BE2C (cell line): ENCODE data around the gene DLL4. TPM values are rescaled to one million over a fixed set of nuclear protein-coding genes. Genes with fewer than 3 reads are reported as not detected.

ENCODE experiments used
- DNase-seq: peaks from one replicate; pipeline ENCODE4 v3.0.0-alpha.2; 2020
- H3K27me3 ChIP-seq: fragments of 250-450 bp; sonication (Bioruptor Pico); 2 replicates; pipeline ENCODE4 v1.5.1; 2020; ENCODE audit warnings: mild to moderate bottlenecking
- H3K36me3 ChIP-seq: fragments of 250-450 bp; sonication (Bioruptor Pico); 2 replicates; pipeline ENCODE4 v1.5.1; 2020; ENCODE audit warnings: mild to moderate bottlenecking
- H3K4me1 ChIP-seq: fragments of 250-450 bp; sonication (Bioruptor Pico); 2 replicates; pipeline ENCODE4 v1.5.1; 2020
- H3K4me3 ChIP-seq: 2 replicates; pipeline ENCODE4 v1.5.1; 2011; ENCODE audit warnings: low read depth, low read length
- H3K9me3 ChIP-seq: fragments of 250-450 bp; sonication (Bioruptor Pico); 2 replicates; pipeline ENCODE4 v1.5.1; 2020
- polyA plus RNA-seq: library from polyadenylated mRNA; unstranded; fragments of >200 nt; gene quantifications from one replicate; pipeline ENCODE4 v1.2.1, GENCODE V29; 2012; ENCODE audit warnings: low read depth, missing spikeins; ENCODE audit not compliant: insufficient read length, insufficient read depth
- TF ChIP-seq, protein P1 (sequence below): IDR thresholded peaks from 2 replicates; pipeline ENCODE4 v1.5.1; 2012; ENCODE audit warnings: mild to moderate bottlenecking, low read depth, low read length

Gene DLL4
- polyA plus RNA-seq, result 0.25 TPM

GRCh38 chr15:40928821-40929659, at the start of gene DLL4:
Gene DLL4 (plus strand): TSS chr15:40929340. CDS start chr15:40929669, 329 bp downstream.
- H3K36me3 ChIP-seq, result no peaks in the 10 kb centered on the region
- H3K4me1 ChIP-seq, result no peaks in the 10 kb centered on the region
- TF ChIP-seq, protein P1, sequence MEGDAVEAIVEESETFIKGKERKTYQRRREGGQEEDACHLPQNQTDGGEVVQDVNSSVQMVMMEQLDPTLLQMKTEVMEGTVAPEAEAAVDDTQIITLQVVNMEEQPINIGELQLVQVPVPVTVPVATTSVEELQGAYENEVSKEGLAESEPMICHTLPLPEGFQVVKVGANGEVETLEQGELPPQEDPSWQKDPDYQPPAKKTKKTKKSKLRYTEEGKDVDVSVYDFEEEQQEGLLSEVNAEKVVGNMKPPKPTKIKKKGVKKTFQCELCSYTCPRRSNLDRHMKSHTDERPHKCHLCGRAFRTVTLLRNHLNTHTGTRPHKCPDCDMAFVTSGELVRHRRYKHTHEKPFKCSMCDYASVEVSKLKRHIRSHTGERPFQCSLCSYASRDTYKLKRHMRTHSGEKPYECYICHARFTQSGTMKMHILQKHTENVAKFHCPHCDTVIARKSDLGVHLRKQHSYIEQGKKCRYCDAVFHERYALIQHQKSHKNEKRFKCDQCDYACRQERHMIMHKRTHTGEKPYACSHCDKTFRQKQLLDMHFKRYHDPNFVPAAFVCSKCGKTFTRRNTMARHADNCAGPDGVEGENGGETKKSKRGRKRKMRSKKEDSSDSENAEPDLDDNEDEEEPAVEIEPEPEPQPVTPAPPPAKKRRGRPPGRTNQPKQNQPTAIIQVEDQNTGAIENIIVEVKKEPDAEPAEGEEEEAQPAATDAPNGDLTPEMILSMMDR, result no peak
- H3K9me3 ChIP-seq, result no peaks in the 10 kb centered on the region
- H3K27me3 ChIP-seq, result peaks cover 39% of the 10 kb centered on the region
- peak; percentile 64 for DNase-seq
- peak within 1 kb of the TSS; percentile 55 for H3K4me3 ChIP-seq

DNA sequence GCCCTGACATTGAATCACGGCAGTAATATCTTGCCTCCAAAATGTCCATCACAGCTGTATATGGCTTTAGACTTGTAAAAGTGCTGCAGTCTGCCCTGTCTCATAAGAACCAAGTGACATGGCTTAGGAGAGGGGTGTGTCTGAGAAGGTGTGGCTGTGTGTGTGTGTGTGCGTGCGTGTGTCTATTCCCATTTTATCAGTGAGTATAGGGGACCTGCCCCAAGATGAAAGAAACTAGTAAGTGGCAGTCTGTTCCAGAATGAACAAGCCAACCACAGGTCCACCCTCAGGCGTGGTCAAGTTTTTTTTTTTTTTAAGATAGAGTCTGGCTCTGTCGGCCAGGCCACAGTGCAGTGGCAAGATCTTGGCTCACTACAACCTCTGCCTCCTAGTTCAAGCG, 49.5 kb upstream of the DLL4 start:
- H3K4me3 ChIP-seq, result no peak overlapping the region
- no peaks in the 10 kb centered on the region for H3K36me3 ChIP-seq
- TF ChIP-seq, protein P1, result no peak
- no peaks in the 10 kb centered on the region for H3K9me3 ChIP-seq
- H3K4me1 ChIP-seq, result no peaks in the 10 kb centered on the region
- DNase-seq, result no peak
- H3K27me3 ChIP-seq, result no peaks in the 10 kb centered on the region

- Histone ChIP-seq H3K27me3 (no peaks in the 10 kb centered on the region), H3K4me1 (no peaks in the 10 kb centered on the region), H3K36me3 (no peaks in the 10 kb centered on the region), H3K4me3 (no peak overlapping the region), H3K9me3 (no peaks in the 10 kb centered on the region)
- DNase-seq, result no peak
- TF ChIP-seq, protein P1, result no peak
Observed at GRCh38 chr15:40881351-40881750, 47.8 kb upstream of the DLL4 start.

GRCh38 chr15:40886586-40886985, 42.6 kb upstream of the DLL4 start:
- TF ChIP-seq, protein P1, result no peak
- Histone ChIP-seq H3K4me1 (no peaks in the 10 kb centered on the region), H3K9me3 (no peaks in the 10 kb centered on the region)

DNA sequence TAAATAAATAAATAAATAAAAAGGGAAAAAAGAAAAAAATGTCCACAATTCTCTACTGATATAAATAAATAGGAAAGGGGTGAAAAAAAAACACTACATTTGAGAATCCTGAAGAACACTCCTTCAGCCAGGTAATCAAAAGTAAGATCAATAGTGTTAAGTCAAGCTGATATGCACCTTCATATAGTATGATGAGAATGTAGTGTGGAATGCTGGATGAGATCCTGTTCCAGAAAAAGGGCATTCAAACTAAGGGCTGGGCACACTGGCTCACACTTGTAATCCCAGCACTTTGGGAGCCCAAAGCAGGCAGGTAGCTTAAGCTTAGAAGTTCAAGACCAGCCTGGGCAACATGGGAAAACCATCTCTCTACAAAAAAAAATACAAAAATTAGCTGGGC, 40.0 kb upstream of the DLL4 start:
- no peak for DNase-seq
- H3K4me1 ChIP-seq, result no peaks in the 10 kb centered on the region
- TF ChIP-seq, protein P1, result no peak
- H3K27me3 ChIP-seq, result no peaks in the 10 kb centered on the region
- no peaks in the 10 kb centered on the region for H3K9me3 ChIP-seq
- H3K36me3 ChIP-seq, result no peaks in the 10 kb centered on the region
- H3K4me3 ChIP-seq, result no peak overlapping the region

More at GRCh38 chr15:40886586-40886985, 42.6 kb upstream of the DLL4 start:
- Histone ChIP-seq H3K27me3 (no peaks in the 10 kb centered on the region), H3K4me3 (no peak overlapping the region), H3K36me3 (no peaks in the 10 kb centered on the region)
- no peak for DNase-seq

- H3K27me3 ChIP-seq, result no peaks in the 10 kb centered on the region
- no peaks in the 10 kb centered on the region for H3K9me3 ChIP-seq
- TF ChIP-seq, protein P1, result no peak
- H3K36me3 ChIP-seq, result peaks cover 3% of the 10 kb centered on the region; the same call in 1 of the 2 replicates
- no peak overlapping the region for H3K4me3 ChIP-seq
- no peaks in the 10 kb centered on the region for H3K4me1 ChIP-seq
- no peak for DNase-seq
Observed at GRCh38 chr15:40891138-40891537, 38.0 kb upstream of the DLL4 start.
